Natural killer cell (primary cell): ENCODE data around the gene YIF1A. TPM values are rescaled to one million over a fixed set of nuclear protein-coding genes. Genes with fewer than 3 reads are reported as not detected.

ENCODE experiments used
- ATAC-seq, 3 donors: fragments of 150-1000 bp in 2 of 3; fragments of 200-7000 bp in 1 of 3; cut with Tn5 transposase; 1 replicate in 1 of 3; 2 replicates in 2 of 3; pipeline ENCODE4 v1.10.0; 2021; ENCODE audit warnings: mild to moderate bottlenecking in 2 of 3, moderate library complexity in 2 of 3
- DNase-seq, 2 donors: peaks; one replicate each; pipeline versions ENCODE4 v3.0.0 to v3.0.0-alpha.2; 2013 to 2021; ENCODE audit warnings: mixed read lengths in 1 of 2
- H3K27ac ChIP-seq: one replicate; pipeline ENCODE4 v1.5.1; 2013; ENCODE audit warnings: mild to moderate bottlenecking, low read length
- H3K27me3 ChIP-seq: one replicate; pipeline ENCODE4 v1.6.1; 2013; ENCODE audit warnings: low read length; ENCODE audit not compliant: control insufficient read depth, insufficient read depth
- H3K36me3 ChIP-seq: one replicate; pipeline ENCODE4 v1.6.1; 2013; ENCODE audit warnings: low read length; ENCODE audit not compliant: control insufficient read depth, insufficient read depth
- H3K4me1 ChIP-seq: one replicate; pipeline ENCODE4 v1.6.1; 2013; ENCODE audit warnings: low read length; ENCODE audit not compliant: control insufficient read depth, insufficient read depth
- H3K4me3 ChIP-seq: one replicate; pipeline ENCODE4 v1.5.1; 2013; ENCODE audit warnings: low read length
- H3K9me3 ChIP-seq: one replicate; pipeline ENCODE4 v1.6.1; 2013; ENCODE audit warnings: low read length; ENCODE audit not compliant: control insufficient read depth, insufficient read depth
- H3K27ac Mint-ChIP-seq, 2 donors: one replicate each; pipeline ENCODE4 v1.8.0; 2022; ENCODE audit warnings: mild to moderate bottlenecking in 2 of 2, mixed read lengths in 2 of 2, moderate library complexity in 1 of 2
- H3K27me3 Mint-ChIP-seq, 2 donors: one replicate each; pipeline ENCODE4 v1.8.0; 2022; ENCODE audit warnings: low read depth in 2 of 2, mixed read lengths in 2 of 2
- H3K36me3 Mint-ChIP-seq: one replicate; pipeline ENCODE4 v1.8.0; 2022; ENCODE audit warnings: mixed read lengths
- H3K4me1 Mint-ChIP-seq, 2 donors: one replicate each; pipeline ENCODE4 v1.8.0; 2022; ENCODE audit warnings: mixed read lengths in 2 of 2
- H3K4me3 Mint-ChIP-seq: one replicate; pipeline ENCODE4 v1.8.0; 2022; ENCODE audit warnings: mild to moderate bottlenecking, moderate library complexity, mixed read lengths
- H3K9me3 Mint-ChIP-seq, 2 donors: one replicate each; pipeline ENCODE4 v1.8.0; 2022; ENCODE audit warnings: mixed read lengths in 2 of 2
- WGBS: methylation state at CpG from one replicate; pipeline ENCODE4 v1.1.7; 2013; ENCODE audit warnings: missing lambda C conversion rate; ENCODE audit not compliant: insufficient coverage; 5-methylcytosine and 5-hydroxymethylcytosine counted together
- intact Hi-C: fragments of 100-400 bp; cut with micrococcal nuclease; formaldehyde crosslinking; loops from one replicate; pipeline ENCODE4 v1.14.2; 2022
- total RNA-seq, 4 donors: library from RNA; stranded (reverse); fragments of 120-200 nt in 1 of 4; gene quantifications; one replicate each; pipeline versions ENCODE4 v1.2.3 to v1.2.4, GENCODE V29; 2013 to 2022
- TF ChIP-seq, protein P1 (sequence below): fragments of 200-600 bp; IDR thresholded peaks from one replicate; pipeline ENCODE4 v1.8.0; 2022; ENCODE audit warnings: antibody characterized with exemption

The YIF1A gene
- total RNA-seq, 3 donors from 2014 or later (not counting 1 experiment from before 2014, with no cell fraction given), result 21.9 to 28.5 (median 23.6) TPM

DNA sequence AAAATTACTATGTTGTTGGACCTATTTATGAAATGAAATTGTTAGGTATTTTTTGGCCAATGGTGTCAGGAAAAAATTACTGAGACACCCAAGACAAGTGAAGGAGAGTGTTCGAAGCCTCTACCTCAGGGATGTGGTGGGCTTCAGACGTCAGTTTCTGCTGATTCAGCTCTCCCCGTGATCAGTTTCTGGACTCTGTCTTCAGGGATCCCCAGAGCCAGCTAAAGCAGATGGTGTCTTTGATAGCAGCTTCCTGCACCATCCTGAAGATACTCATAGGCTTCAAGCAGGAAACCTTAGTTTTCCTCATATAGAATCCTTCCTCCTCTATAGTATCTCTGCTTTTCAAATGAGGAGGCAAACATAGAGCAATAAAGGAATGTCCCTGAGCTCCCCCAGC lies 20.5 kb upstream of the YIF1A start:
- H3K4me1 ChIP-seq, result peaks cover 23% of the 10 kb centered on the region
- no peak overlapping the region for H3K27ac Mint-ChIP-seq
- H3K4me1 Mint-ChIP-seq, result peaks cover 11 to 20% of the 10 kb centered on the region in 2 donors

DNA sequence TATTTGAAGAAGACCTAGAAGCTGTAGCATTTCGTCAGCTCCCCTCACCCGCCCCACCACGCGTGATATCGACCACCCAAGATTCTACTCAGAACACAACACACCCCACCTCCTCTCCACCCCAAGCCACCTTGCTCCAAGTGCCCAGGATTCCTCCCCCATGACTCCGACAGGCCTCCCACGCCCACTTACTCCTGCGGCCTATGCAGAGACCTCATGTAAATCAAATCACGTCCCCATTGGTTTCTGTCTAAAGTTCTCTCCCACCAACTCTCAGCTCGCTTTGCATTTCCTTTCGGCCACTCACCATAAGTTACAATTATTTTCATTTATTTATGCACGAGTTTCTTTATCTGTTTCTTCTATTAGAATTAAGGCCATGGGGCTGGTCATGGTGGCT lies 13.7 kb upstream of the YIF1A start:
- H3K4me1 ChIP-seq, result no peaks in the 10 kb centered on the region
- H3K4me3 ChIP-seq, result no peak overlapping the region
- 88% methylated on average over 12 of the region's 12 CpGs for WGBS
- DNase-seq (no peak), ATAC-seq (no peak)
- intact Hi-C loops, result no loop called here
- H3K9me3 ChIP-seq, result no peaks in the 10 kb centered on the region
- no peaks in the 10 kb centered on the region for H3K36me3 ChIP-seq
- H3K27ac Mint-ChIP-seq, result no peak overlapping the region
- peaks cover 0 to 2% of the 10 kb centered on the region in 2 donors for H3K27me3 Mint-ChIP-seq
- no peaks in the 10 kb centered on the region for H3K4me1 Mint-ChIP-seq
- TF ChIP-seq, protein P1, sequence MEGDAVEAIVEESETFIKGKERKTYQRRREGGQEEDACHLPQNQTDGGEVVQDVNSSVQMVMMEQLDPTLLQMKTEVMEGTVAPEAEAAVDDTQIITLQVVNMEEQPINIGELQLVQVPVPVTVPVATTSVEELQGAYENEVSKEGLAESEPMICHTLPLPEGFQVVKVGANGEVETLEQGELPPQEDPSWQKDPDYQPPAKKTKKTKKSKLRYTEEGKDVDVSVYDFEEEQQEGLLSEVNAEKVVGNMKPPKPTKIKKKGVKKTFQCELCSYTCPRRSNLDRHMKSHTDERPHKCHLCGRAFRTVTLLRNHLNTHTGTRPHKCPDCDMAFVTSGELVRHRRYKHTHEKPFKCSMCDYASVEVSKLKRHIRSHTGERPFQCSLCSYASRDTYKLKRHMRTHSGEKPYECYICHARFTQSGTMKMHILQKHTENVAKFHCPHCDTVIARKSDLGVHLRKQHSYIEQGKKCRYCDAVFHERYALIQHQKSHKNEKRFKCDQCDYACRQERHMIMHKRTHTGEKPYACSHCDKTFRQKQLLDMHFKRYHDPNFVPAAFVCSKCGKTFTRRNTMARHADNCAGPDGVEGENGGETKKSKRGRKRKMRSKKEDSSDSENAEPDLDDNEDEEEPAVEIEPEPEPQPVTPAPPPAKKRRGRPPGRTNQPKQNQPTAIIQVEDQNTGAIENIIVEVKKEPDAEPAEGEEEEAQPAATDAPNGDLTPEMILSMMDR, result no peak
- H3K36me3 Mint-ChIP-seq, result no peaks in the 10 kb centered on the region
- no peaks in the 10 kb centered on the region for H3K9me3 Mint-ChIP-seq
- no peaks in the 10 kb centered on the region for H3K27me3 ChIP-seq
- no peak overlapping the region for H3K4me3 Mint-ChIP-seq
- H3K27ac ChIP-seq, result no peak overlapping the region

More for the DNA sequence above, 20.5 kb upstream of the YIF1A start:
- Mint-ChIP-seq H3K9me3 (no peaks in the 10 kb centered on the region), H3K27me3 (peaks cover 0 to 9% of the 10 kb centered on the region in 2 donors), H3K4me3 (no peak overlapping the region), H3K36me3 (no peaks in the 10 kb centered on the region)
- DNase-seq (no peak), ATAC-seq (no peak)
- no peak overlapping the region for H3K27ac ChIP-seq
- H3K36me3 ChIP-seq, result no peaks in the 10 kb centered on the region
- no peaks in the 10 kb centered on the region for H3K9me3 ChIP-seq
- no peaks in the 10 kb centered on the region for H3K27me3 ChIP-seq
- no peak overlapping the region for H3K4me3 ChIP-seq
- intact Hi-C loops, result no loop called here
- TF ChIP-seq, protein P1, result no peak
- 65% methylated on average over 3 of the region's 3 CpGs for WGBS

DNA sequence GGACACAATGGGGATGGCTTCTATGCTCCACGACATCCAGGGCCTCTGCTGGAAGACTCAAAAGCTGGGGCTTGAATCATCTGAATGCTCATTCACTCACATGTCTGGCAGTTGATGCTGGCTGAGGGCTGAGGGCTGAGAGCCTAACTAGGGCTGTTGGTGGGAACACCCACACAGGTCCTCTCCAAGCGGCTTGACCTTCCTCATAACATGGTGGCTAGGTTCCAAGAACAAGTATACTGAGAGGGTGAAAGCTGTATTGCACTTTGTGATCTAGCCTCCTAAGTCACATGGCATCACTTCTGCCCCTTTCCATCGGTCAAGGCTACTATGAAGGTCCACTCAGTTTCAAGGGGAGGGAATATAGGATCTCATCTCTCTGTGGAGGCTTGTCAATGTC lies 10.2 kb upstream of the YIF1A start:
- DNase-seq (no peak), ATAC-seq (no peak)
- no peaks in the 10 kb centered on the region for H3K4me1 ChIP-seq
- no peaks in the 10 kb centered on the region for H3K27me3 ChIP-seq
- H3K9me3 ChIP-seq, result no peaks in the 10 kb centered on the region
- TF ChIP-seq, protein P1, result no peak
- no peaks in the 10 kb centered on the region for H3K36me3 Mint-ChIP-seq
- H3K27me3 Mint-ChIP-seq, result peaks cover 0 to 5% of the 10 kb centered on the region in 2 donors
- no peak overlapping the region for H3K27ac Mint-ChIP-seq
- H3K4me3 Mint-ChIP-seq, result no peak overlapping the region
- intact Hi-C loops, result no loop called here
- H3K4me1 Mint-ChIP-seq, result no peaks in the 10 kb centered on the region
- no peaks in the 10 kb centered on the region for H3K9me3 Mint-ChIP-seq
- H3K36me3 ChIP-seq, result no peaks in the 10 kb centered on the region
- WGBS, result 92% methylated on average over 2 of the region's 3 CpGs
- no peak overlapping the region for H3K4me3 ChIP-seq
- H3K27ac ChIP-seq, result no peak overlapping the region

DNA sequence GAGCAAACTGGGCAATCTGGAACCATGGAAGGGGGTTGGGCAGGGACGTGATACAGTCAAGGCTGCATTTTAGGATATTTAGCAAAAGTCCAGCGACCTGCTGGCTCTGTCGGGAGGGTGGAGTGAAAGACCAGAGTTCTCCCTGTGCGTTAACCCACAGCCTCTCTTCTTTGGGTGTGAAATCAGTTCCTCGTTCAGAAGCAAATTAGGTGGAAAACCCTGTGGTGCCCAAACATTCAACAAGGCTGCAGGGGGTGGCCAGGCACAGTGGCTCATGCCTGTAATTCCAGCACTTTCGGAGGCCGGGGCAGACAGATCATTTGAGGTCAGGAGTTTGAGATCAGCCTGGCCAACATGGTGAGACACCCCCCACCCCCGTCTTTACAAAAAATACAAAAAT lies 8.7 kb upstream of the YIF1A start:
- H3K36me3 ChIP-seq, result no peaks in the 10 kb centered on the region
- WGBS, result 76% methylated on average over 8 of the region's 8 CpGs
- Mint-ChIP-seq H3K4me3 (no peak overlapping the region), H3K4me1 (peaks cover 0 to 2% of the 10 kb centered on the region in 2 donors), H3K36me3 (no peaks in the 10 kb centered on the region), H3K9me3 (no peaks in the 10 kb centered on the region), H3K27ac (no peak overlapping the region), H3K27me3 (peaks cover 13 to 16% of the 10 kb centered on the region in 2 donors)
- no peaks in the 10 kb centered on the region for H3K9me3 ChIP-seq
- no peak overlapping the region for H3K4me3 ChIP-seq
- DNase-seq (no peak), ATAC-seq (no peak)
- TF ChIP-seq, protein P1, result no peak
- H3K27ac ChIP-seq, result no peak overlapping the region
- H3K27me3 ChIP-seq, result peaks cover 3% of the 10 kb centered on the region
- intact Hi-C loops, result no loop called here
- H3K4me1 ChIP-seq, result no peaks in the 10 kb centered on the region
